ENCODE data around the gene CACNA1G. TPM values are rescaled to one million over a fixed set of nuclear protein-coding genes. Genes with fewer than 3 reads are reported as not detected.

Gene CACNA1G
- total RNA-seq, 1 donor from 2014 or later = 1.9 TPM

GRCh38 chr17:50667259-50668024 is 106.9 kb downstream of the CACNA1G start:
- no peak for DNase-seq (ENCODE audit: low spot score)

GRCh38 chr17:50668025-50668837 is 107.7 kb downstream of the CACNA1G start:
- no peak for DNase-seq (ENCODE audit: low spot score)

DNA sequence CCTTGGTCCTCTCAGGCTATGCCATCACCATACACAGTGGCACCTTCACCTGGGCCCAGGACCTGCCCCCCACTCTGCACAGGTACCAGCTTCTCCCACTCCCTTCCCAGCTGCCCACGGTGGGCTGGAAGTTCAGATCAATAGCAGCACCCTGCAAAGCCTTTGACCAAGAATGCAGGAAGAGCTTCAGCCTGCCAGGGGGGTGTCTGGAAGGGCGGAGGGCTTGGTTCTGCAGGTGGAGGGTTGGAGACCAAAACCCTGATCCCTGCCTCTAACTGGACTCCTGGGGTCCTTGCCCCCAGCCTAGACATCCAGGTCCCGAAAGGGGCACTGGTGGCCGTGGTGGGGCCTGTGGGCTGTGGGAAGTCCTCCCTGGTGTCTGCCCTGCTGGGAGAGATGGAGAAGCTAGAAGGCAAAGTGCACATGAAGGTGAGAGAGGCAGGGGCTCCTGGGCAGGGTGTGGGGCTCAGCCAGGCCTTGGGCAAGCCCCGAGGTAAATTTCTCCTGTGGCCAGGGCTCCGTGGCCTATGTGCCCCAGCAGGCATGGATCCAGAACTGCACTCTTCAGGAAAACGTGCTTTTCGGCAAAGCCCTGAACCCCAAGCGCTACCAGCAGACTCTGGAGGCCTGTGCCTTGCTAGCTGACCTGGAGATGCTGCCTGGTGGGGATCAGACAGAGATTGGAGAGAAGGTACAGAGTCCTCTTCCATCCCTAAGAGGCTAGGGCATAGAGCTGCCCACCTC is 108.5 kb downstream of the CACNA1G start:
- no peak for DNase-seq (ENCODE audit: low spot score)

DNA sequence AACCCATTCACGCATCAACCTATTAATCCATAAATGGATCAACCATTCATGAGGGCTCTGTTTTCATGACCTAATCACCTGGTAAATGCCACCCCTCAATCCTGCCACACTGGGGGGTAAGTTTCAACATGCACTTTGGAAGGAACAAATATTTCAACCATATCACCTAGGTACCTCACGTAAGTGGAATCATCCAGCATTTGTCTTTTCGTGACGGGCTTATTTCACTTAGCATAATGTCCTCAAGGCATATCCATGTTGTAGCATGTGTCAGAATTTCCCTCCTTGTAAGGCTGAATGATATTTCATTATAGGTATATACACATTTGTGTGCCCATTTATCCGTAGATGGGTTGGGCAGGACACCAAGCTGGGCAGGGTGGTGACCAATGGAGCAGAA is 111.6 kb downstream of the CACNA1G start:
- DNase-seq (ENCODE audit: low spot score) = no peak

DNA sequence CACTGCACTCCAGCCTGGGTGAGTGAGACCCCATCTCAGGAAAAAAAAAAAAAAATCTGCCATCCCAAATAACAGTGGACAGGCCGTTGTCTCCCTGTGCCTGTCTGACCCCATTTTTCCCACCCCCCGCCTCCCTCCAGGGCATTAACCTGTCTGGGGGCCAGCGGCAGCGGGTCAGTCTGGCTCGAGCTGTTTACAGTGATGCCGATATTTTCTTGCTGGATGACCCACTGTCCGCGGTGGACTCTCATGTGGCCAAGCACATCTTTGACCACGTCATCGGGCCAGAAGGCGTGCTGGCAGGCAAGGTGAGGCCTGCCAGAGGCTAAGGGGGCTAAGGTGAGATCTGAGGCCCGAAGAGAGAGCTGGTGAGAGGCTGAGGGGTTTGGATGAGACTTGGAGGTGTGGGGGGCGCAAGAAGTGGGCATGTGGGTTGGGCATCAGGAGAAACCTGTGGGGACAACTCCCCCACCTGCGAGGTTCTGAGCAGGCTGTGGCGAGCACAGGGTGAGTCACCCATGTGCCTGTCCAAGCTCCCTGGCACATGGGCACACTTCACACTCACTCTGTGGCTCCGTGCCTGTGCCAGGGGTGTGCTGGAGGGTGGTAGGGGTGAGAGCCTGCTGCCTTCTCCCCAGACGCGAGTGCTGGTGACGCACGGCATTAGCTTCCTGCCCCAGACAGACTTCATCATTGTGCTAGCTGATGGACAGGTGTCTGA is 112.5 kb downstream of the CACNA1G start:
- no peak for DNase-seq (ENCODE audit: low spot score)

GRCh38 chr17:50675190-50675589 is 114.7 kb downstream of the CACNA1G start:
- no peak for DNase-seq (ENCODE audit: low spot score)

- DNase-seq (ENCODE audit: low spot score) = no peak
Observed at GRCh38 chr17:50675627-50676026, 115.1 kb downstream of the CACNA1G start.

- DNase-seq (ENCODE audit: low spot score) = no peak
Observed at GRCh38 chr17:50676065-50676975, 115.8 kb downstream of the CACNA1G start.

Other genes with a start within 250 kb of the CACNA1G start
- gene XYLT2, start 214.6 kb upstream of the CACNA1G start, total RNA-seq (ENCODE audit: insufficient read depth, low replicate concordance) = 29.6 TPM
- 19.5 TPM for gene MRPL27, start 187.5 kb upstream of the CACNA1G start, total RNA-seq (ENCODE audit: insufficient read depth, low replicate concordance)
- not detected for gene EME1, start 187.5 kb upstream of the CACNA1G start, total RNA-seq (ENCODE audit: insufficient read depth, low replicate concordance)
- 56.8 TPM for gene LRRC59, start 163.2 kb upstream of the CACNA1G start, total RNA-seq (ENCODE audit: insufficient read depth, low replicate concordance)
- gene ACSF2, start 134.5 kb upstream of the CACNA1G start, total RNA-seq (ENCODE audit: insufficient read depth, low replicate concordance) = 14.9 TPM
- gene CHAD, start 91.8 kb upstream of the CACNA1G start, total RNA-seq (ENCODE audit: insufficient read depth, low replicate concordance) = not detected
- gene RSAD1, start 81.9 kb upstream of the CACNA1G start, total RNA-seq (ENCODE audit: insufficient read depth, low replicate concordance) = 42.4 TPM
- not detected for gene MYCBPAP, start 52.3 kb upstream of the CACNA1G start, total RNA-seq (ENCODE audit: insufficient read depth, low replicate concordance)
- gene EPN3, start 28.0 kb upstream of the CACNA1G start, total RNA-seq (ENCODE audit: insufficient read depth, low replicate concordance) = 1.2 TPM
- gene SPATA20, start 13.5 kb upstream of the CACNA1G start, total RNA-seq (ENCODE audit: insufficient read depth, low replicate concordance) = 71.3 TPM
- 16.9 TPM for gene ABCC3, start 74.2 kb downstream of the CACNA1G start, total RNA-seq (ENCODE audit: insufficient read depth, low replicate concordance)
- gene ANKRD40, start 147.2 kb downstream of the CACNA1G start, total RNA-seq (ENCODE audit: insufficient read depth, low replicate concordance) = 30.1 TPM
- 62.4 TPM for gene LUC7L3, start 158.9 kb downstream of the CACNA1G start, total RNA-seq (ENCODE audit: insufficient read depth, low replicate concordance)
- gene ANKRD40CL, start 206.8 kb downstream of the CACNA1G start, total RNA-seq (ENCODE audit: insufficient read depth, low replicate concordance) = 2.9 TPM